Small intestine (tissue), 7 donors: ENCODE results near the gene UMAD1. TPM values are rescaled to one million over a fixed set of nuclear protein-coding genes. Genes with fewer than 3 reads are reported as not detected.

Experiments
- DNase-seq, 2 donors: peaks; one replicate each; pipeline versions ENCODE4 v3.0.0 to v3.0.0-alpha.2; 2013
- FAIRE-seq: peaks from 2 replicates; lab custom pipeline; 2012; peaks lifted over from hg19 to GRCh38; lab: Jason Lieb, UNC
- H3K27ac ChIP-seq, 3 donors: one replicate each; pipeline ENCODE4 v1.5.1; 2013; ENCODE audit warnings: low read length in 2 of 3, mild to moderate bottlenecking in 2 of 3, control low read depth in 1 of 3, inconsistent platforms in 1 of 3, low read depth in 1 of 3, moderate library complexity in 1 of 3
- H3K27me3 ChIP-seq, 3 donors: one replicate each; pipeline ENCODE4 v1.6.1; 2013; ENCODE audit warnings: low read length in 3 of 3, inconsistent platforms in 1 of 3; ENCODE audit not compliant: control insufficient read depth in 3 of 3, insufficient read depth in 3 of 3
- H3K36me3 ChIP-seq, 3 donors: one replicate each; pipeline ENCODE4 v1.6.1; 2013; ENCODE audit warnings: low read length in 3 of 3, inconsistent platforms in 1 of 3, low read depth in 1 of 3, mild to moderate bottlenecking in 1 of 3, moderate library complexity in 1 of 3; ENCODE audit not compliant: control insufficient read depth in 3 of 3, insufficient read depth in 2 of 3
- H3K4me1 ChIP-seq, 3 donors: one replicate each; pipeline ENCODE4 v1.6.1; 2013; ENCODE audit warnings: low read length in 2 of 3, inconsistent platforms in 1 of 3, low read depth in 1 of 3, mild to moderate bottlenecking in 1 of 3, moderate library complexity in 1 of 3; ENCODE audit not compliant: control insufficient read depth in 3 of 3, insufficient read depth in 2 of 3
- H3K4me3 ChIP-seq, 3 donors: one replicate each; pipeline ENCODE4 v1.5.1; 2013; ENCODE audit warnings: low read length in 3 of 3, control low read depth in 1 of 3, inconsistent platforms in 1 of 3, low read depth in 1 of 3, mild to moderate bottlenecking in 1 of 3, moderate library complexity in 1 of 3
- H3K9me3 ChIP-seq, 2 donors: one replicate each; pipeline ENCODE4 v1.6.1; 2013; ENCODE audit warnings: low read depth in 1 of 2, low read length in 1 of 2; ENCODE audit not compliant: control insufficient read depth in 2 of 2, insufficient read depth in 1 of 2
- WGBS, 3 donors: extraction: QIAGEN DNeasy Blood & Tissue Kit; methylation state at CpG; one replicate each; pipeline ENCODE4 v1.1.7; 2013; 5-methylcytosine and 5-hydroxymethylcytosine counted together
- polyA plus RNA-seq, 4 donors: library from polyadenylated mRNA; stranded (reverse) in 3 of 4; unstranded in 1 of 4; fragments of 200-250 nt in 3 of 4; fragments of 120-200 nt in 1 of 4; gene quantifications; one replicate each; pipeline versions ENCODE4 v1.2.1 to v1.2.3, GENCODE V29; 2013
- donor health status: healthy with polysubstance abuse.
- donor health status: control.
- donor health status: control.
- donor health status: Bipolar disorder and iron deficiency.
- donor health status: healthy.

UMAD1 gene
- polyA plus RNA-seq, 4 donors, result 9.2 to 21.2 (median 20.0) TPM

DNA sequence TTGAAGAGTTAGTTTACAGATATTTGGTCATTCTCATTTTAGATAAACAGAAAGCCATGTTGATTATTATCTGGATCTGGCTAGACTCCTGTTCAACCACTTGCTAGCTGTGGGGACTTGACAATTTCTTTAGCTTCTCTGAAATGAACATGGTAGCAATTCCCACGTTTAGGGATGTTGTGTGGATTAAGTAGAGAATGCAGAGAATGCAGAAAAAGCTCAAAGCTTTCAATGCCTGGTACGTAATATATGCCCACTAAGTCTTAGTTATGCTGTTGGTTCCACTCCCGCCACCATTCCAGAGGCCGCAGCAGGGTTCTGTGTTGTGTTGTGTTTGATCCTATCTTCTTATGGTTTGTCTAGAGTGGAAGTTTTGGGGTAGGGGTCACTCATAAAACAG is 117.0 kb downstream of the UMAD1 start:
- no peaks in the 10 kb centered on the region for H3K27me3 ChIP-seq
- WGBS, 3 donors, result 75 to 87% (median 87%) methylated on average over 4 of the region's 4 CpGs
- FAIRE-seq, result no peak

DNA sequence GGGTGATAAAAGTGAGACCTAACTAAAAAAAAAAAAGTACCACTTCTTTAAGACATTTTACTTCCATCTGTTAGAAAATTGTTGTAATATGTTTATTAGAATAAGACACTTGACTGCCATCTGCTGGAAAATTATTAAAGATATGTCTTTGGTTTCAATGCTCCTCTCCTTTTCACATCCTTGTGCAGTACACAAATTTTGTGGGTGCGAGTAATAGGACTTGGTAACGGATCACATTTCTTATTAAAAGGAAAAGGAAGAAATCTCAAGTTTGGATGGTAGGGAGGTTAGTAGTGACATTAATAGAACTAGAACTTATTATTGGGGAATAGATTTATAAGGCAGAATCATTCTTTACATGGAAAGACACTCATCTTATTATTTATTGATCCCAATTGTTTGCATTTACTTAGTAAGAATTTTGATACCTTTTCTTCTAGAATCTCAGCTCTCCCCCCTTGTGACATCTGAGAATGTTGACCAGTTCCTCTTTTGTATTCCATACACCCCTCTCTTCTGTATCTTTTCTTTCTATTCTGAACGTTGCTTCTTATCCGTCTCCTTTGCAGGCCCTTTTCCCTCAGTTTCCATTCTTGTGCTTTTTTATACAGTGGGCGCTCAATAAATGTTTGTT is 120.9 kb downstream of the UMAD1 start:
- Histone ChIP-seq H3K4me1 (peaks cover 1 to 5% (median 3%) of the 10 kb centered on the region in 3 donors), H3K4me3 (peak overlapping the region in 2 of 3 donors; percentile 17 to 40), H3K36me3 (no peaks in the 10 kb centered on the region), H3K9me3 (no peaks in the 10 kb centered on the region), H3K27ac (peak overlapping the region; percentile 66 to 85 (median 78)), H3K27me3 (no peaks in the 10 kb centered on the region)
- FAIRE-seq (peak; percentile 75), DNase-seq (peak; percentile 51 to 72)
- WGBS, 3 donors, result 12 to 25% (median 24%) methylated on average over 5 of the region's 5 CpGs

More for the DNA sequence above, 117.0 kb downstream of the UMAD1 start:
- no peak overlapping the region for H3K27ac ChIP-seq
- DNase-seq, result no peak
- H3K9me3 ChIP-seq, result no peaks in the 10 kb centered on the region
- H3K4me1 ChIP-seq, result peaks cover 0 to 3% (median 0%) of the 10 kb centered on the region in 3 donors
- no peaks in the 10 kb centered on the region for H3K36me3 ChIP-seq
- no peak overlapping the region for H3K4me3 ChIP-seq

DNA sequence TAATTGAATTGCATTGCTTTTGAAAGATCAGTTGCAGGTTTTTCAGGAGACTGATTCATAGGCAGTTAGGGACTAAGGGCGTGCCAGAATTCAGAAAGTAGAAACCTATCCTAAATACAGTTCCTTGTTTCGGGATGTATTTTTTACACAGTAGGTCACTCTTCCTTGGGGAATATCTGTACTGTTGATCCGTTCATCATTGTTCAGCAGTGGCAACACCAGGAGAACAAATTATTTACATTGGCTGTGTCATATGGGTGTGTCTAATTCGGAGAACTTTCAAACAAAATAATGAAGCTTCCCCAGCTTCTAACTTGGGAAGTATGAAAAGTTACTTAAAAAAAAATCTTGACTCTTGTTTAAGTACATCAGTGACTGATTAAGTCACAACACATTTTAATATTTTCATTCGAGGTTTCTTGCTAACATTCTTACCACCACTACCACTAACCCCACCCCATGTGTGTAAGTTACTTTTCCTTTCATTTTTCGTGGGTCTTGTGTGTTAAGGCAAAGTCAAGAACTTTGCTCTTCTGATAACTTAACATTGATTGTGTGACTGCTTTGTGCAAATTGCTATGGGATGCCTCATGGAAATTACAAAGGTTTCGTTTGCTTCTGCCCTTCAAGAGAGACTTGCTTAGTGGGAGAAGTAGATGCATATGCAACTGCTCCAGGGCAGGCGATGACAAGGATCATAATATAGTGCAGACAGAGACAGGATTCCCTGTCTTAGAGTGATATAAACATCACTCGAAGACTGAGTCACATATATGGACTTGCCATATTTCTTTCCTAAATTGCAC is 121.6 kb downstream of the UMAD1 start:
- peaks cover 1 to 5% (median 3%) of the 10 kb centered on the region in 3 donors for H3K4me1 ChIP-seq
- WGBS, 3 donors, result 3 to 9% (median 6%) methylated on average over 9 of the region's 9 CpGs
- peak; percentile 23 for FAIRE-seq
- H3K27me3 ChIP-seq, result no peaks in the 10 kb centered on the region
- peak overlapping the region; percentile 66 to 85 (median 78) for H3K27ac ChIP-seq
- H3K4me3 ChIP-seq, result peak overlapping the region; percentile 17 to 40 (median 22)
- H3K9me3 ChIP-seq, result no peaks in the 10 kb centered on the region
- DNase-seq, result peak; percentile 82 to 95
- H3K36me3 ChIP-seq, result no peaks in the 10 kb centered on the region

DNA sequence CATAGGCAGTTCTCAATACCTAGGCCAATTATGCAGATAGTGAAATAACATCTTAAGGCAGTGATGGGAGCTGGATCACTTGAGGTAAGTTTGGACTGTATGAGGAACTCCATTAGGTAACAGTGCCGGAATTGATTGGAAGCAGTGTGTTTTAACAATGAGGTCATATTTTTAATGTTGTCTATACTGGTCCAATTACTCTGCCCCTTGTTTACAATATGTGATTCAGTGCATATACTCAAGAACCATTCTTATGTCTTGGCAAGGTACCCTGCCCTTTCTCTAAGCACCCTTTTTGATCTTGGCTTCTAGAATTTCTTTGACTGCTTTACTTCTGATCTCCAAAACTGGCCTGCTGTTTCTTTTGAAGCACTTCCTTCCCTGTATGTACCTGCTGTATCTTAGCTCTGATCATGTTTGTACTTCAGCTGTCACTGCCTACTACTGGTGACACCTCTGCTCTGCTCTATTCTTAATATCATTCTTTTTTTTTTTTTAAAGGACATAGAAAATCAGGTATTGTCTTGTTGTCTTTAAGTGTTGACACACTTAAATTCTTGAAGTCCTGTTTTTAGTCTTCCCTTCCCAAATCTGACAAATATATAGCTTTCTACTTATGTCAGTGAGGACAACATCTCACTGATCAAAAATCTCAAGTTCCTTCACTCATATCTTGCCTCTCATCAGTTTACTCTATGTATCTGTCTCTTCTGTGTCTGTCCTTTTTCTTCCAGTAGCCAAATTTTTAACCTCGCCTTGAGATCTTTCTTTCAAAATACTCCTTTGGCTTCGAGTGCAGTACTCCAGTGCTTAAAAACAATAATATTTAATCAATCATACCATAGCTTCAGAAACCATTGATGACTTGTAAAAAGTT is 124.2 kb downstream of the UMAD1 start:
- Histone ChIP-seq H3K27me3 (no peaks in the 10 kb centered on the region), H3K4me3 (no peak overlapping the region), H3K27ac (peak overlapping the region in 1 of 3 donors; percentile 32), H3K9me3 (no peaks in the 10 kb centered on the region), H3K4me1 (peaks cover 1 to 5% (median 3%) of the 10 kb centered on the region in 3 donors), H3K36me3 (no peaks in the 10 kb centered on the region)
- no peak for FAIRE-seq
- WGBS, 3 donors, result 79 to 88% (median 84%) methylated on average over 3 of the region's 3 CpGs
- peak in 1 of 2 donors; percentile 17 for DNase-seq

DNA sequence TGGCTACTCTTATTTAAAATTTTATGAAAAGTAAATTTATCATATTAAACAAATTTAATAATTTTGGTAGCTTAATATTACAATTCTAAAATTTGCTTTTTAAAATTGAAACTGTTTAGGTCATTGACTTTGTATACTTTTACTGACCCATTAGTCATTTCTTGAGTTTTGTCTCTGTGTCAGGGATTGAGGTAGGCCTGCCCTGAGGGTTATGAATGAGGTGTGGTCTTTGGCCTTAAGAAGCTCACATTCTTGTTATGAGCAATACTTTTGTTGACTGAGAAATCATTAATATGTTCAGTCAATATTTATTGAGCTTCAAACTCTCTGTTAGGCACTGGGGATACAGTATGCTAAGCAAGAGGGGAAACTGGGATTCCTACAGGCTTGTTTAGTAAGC is 124.9 kb downstream of the UMAD1 start:
- peak; percentile 67 for FAIRE-seq
- H3K27ac ChIP-seq, result no peak overlapping the region
- peaks cover 1 to 5% (median 3%) of the 10 kb centered on the region in 3 donors for H3K4me1 ChIP-seq
- H3K9me3 ChIP-seq, result no peaks in the 10 kb centered on the region
- H3K27me3 ChIP-seq, result no peaks in the 10 kb centered on the region
- peak in 1 of 2 donors; percentile 34 for DNase-seq
- H3K4me3 ChIP-seq, result no peak overlapping the region
- H3K36me3 ChIP-seq, result no peaks in the 10 kb centered on the region

DNA sequence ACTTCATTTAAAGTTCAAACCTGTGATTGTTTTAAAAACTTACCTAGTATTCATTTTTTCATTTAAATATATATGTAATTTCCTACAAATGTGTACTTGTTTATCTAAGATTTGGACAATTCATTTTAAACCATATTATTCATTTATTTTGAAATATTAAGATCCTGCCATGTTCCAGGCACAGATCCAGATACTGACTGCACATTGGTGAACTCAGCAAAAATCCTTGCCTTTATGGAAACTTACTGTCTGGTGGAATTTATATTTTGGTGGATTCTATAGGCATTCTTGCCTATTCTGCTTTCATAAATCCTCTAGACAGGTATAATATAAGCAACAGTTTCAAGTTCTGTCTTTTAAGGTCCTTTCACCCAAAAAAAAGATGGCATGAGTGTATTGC is 126.1 kb downstream of the UMAD1 start:
- Histone ChIP-seq H3K36me3 (no peaks in the 10 kb centered on the region), H3K9me3 (no peaks in the 10 kb centered on the region), H3K27me3 (no peaks in the 10 kb centered on the region), H3K4me1 (peaks cover 1 to 4% (median 3%) of the 10 kb centered on the region in 3 donors), H3K4me3 (no peak overlapping the region), H3K27ac (no peak overlapping the region)
- FAIRE-seq (no peak), DNase-seq (no peak)

DNA sequence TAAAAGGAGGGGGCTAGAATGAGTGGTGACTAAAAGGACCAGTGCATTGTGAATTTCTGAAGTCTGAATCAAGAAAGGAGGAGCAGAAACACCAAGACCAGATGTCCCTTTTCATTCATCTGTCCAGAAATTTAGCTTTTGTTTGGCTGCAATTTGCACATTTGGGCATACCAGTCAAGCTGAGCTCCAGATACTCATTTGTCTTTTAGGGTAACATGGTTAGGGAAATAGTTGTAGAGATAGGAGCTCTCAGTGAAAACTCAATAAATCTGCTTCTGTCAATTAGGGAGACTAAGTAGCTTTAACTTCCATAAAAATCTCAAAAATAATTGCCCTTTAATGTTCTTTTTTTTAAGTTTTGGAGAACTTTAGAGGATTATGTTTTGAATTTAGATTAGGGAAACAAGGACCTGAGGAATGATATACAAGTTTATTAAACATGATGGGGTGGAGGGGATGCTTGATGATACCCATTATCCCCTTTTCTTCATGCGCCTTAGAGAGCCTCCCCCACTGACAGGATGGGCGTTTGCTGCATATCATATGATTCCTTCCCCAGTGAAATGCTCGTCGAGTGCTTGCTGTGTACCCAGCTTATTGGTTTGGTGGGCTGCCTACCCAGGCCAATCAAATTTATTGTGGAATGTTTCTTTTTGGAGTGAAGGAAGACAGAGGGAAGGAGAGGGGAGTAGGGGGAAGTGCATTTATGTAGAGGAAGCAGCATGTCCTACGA is 128.6 kb downstream of the UMAD1 start:
- Histone ChIP-seq H3K4me1 (peaks cover 1 to 4% (median 3%) of the 10 kb centered on the region in 3 donors), H3K27me3 (no peaks in the 10 kb centered on the region), H3K36me3 (no peaks in the 10 kb centered on the region), H3K4me3 (no peak overlapping the region), H3K9me3 (no peaks in the 10 kb centered on the region), H3K27ac (no peak overlapping the region)
- FAIRE-seq (no peak), DNase-seq (no peak)
- WGBS, 3 donors, result 93 to 97% (median 94%) methylated on average over 5 of the region's 5 CpGs
